Measurements from ENCODE around the gene USP1.

USP1 gene

DNA sequence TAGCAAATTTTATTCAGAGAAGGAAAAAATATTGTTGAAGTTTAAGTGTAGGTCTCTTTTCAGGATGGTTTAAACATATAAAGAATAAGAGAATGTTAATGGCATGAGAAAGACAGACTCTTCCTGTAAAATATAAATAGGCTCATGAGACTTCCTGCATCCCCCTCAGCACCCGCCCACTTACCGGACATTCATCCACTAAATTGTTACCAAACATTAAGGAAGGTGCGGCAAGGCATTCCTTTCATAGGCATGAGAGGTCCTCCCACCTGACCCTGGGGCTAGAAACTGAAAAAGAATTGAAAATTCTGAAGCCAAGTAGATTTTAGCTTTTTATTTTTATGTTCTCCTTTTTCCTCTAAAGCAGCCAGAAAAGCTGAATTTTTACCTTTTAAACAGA is 10.6 kb upstream of the USP1 start:
- no peak for DNase-seq (ENCODE audit: low spot score)
- no peak overlapping the region for H3K27ac ChIP-seq
- TF ChIP-seq, protein P1, sequence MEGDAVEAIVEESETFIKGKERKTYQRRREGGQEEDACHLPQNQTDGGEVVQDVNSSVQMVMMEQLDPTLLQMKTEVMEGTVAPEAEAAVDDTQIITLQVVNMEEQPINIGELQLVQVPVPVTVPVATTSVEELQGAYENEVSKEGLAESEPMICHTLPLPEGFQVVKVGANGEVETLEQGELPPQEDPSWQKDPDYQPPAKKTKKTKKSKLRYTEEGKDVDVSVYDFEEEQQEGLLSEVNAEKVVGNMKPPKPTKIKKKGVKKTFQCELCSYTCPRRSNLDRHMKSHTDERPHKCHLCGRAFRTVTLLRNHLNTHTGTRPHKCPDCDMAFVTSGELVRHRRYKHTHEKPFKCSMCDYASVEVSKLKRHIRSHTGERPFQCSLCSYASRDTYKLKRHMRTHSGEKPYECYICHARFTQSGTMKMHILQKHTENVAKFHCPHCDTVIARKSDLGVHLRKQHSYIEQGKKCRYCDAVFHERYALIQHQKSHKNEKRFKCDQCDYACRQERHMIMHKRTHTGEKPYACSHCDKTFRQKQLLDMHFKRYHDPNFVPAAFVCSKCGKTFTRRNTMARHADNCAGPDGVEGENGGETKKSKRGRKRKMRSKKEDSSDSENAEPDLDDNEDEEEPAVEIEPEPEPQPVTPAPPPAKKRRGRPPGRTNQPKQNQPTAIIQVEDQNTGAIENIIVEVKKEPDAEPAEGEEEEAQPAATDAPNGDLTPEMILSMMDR (IDR thresholded peaks at IDR 0.05), result no peak

GRCh38 chr1:62426794-62427193 is 10.1 kb upstream of the USP1 start:
- Histone ChIP-seq H3K4me3 (no peak overlapping the region), H3K27ac (no peak overlapping the region)
- DNase-seq (ENCODE audit: low spot score), result no peak
- TF ChIP-seq, protein P1 (IDR thresholded peaks at IDR 0.05), result no peak

More for the DNA sequence above, 10.6 kb upstream of the USP1 start:
- no peak overlapping the region for H3K4me3 ChIP-seq

DNA sequence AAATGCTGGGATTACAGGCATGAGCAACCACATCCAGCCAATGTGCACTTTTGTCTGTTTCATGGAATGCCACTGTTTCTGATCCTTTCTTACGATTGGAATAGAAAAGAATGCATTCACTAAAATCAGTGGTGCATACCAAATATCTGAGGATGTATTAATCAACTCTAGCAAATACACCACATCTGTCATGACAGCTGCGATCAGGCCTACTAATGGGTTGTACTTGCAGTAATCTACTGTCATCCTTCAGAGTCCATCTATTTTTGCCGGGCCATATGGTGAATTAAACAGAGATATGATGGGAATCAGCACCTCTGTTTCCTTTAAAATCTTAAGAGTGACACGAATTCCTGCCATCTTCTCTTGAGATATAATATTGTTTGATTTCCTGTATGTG is 8.5 kb upstream of the USP1 start:
- TF ChIP-seq, protein P1 (IDR thresholded peaks at IDR 0.05), result no peak
- DNase-seq (ENCODE audit: low spot score), result no peak
- H3K27ac ChIP-seq, result no peak overlapping the region
- H3K4me3 ChIP-seq, result no peak overlapping the region

DNA sequence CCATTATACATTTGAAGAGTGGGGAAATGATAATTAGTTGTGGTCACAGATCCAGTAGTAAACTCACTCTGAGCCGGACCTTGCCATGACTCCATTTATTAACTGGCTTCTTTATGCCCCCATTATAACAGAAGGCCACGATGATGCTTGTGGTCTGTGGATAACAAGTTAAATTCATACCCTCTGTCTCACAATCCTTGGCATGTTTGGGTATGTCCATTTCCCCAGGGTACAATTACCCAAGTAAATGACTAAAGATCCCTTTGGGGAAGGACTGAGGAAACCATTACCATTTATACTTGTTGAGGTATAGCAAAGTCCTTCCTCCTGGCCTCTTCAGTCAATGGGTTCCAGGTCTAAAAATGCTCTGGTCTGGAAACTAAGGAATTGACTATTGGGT is 7.3 kb upstream of the USP1 start:
- TF ChIP-seq, protein P1 (IDR thresholded peaks at IDR 0.05), result no peak

GRCh38 chr1:62433861-62434617 is 2.8 kb upstream of the USP1 start:
- Histone ChIP-seq H3K27ac (no peak overlapping the region), H3K4me3 (no peak overlapping the region)
- TF ChIP-seq, protein P1 (IDR thresholded peaks at IDR 0.05), result no peak
- no peak for DNase-seq (ENCODE audit: low spot score)

More for the DNA sequence above, 7.3 kb upstream of the USP1 start:
- Histone ChIP-seq H3K27ac (no peak overlapping the region), H3K4me3 (no peak overlapping the region)
- DNase-seq (ENCODE audit: low spot score), result no peak

GRCh38 chr1:62434618-62435001 is 2.2 kb upstream of the USP1 start:
- H3K4me3 ChIP-seq, result no peak overlapping the region
- TF ChIP-seq, protein P1 (IDR thresholded peaks at IDR 0.05), result no peak
- no peak for DNase-seq (ENCODE audit: low spot score)
- H3K27ac ChIP-seq, result no peak overlapping the region
